ENCODE results near the gene PSMA2. TPM values are rescaled to one million over a fixed set of nuclear protein-coding genes. Genes with fewer than 3 reads are reported as not detected.

PSMA2 gene
- 149 TPM for polyA plus RNA-seq (2013, experiment 1 of 2)
- 165 TPM for polyA plus RNA-seq (2013, experiment 2 of 2)

GRCh38 chr7:42931834-42932651 lies at the start of gene PSMA2, which contains the start of gene MRPL32:
TSS of gene PSMA2 (minus strand) at chr7:42932174. CDS start at chr7:42932158, 16 bp downstream.
TSS of gene MRPL32 (plus strand) at chr7:42932376. CDS start at chr7:42932387, 11 bp downstream.
- Histone ChIP-seq H3K4ac (ENCODE audit: low read depth in 1 of 2, low read length in 2 of 2) (peak within 1 kb of the TSS; percentile 75 to 94), H3K9ac (ENCODE audit: low read length) (peak within 1 kb of the TSS; percentile 98), H2AFZ (ENCODE audit: low read depth, low read length) (peak within 1 kb of the TSS; percentile 84), H3K23ac (ENCODE audit: low read length in 2 of 2) (peak within 1 kb of the TSS in 1 of 2 experiments; percentile 50), H3K14ac (ENCODE audit: low read length in 2 of 2) (peak within 1 kb of the TSS in 1 of 2 experiments; percentile 91), H3K4me2 (ENCODE audit: low read length, poor library complexity, severe bottlenecking) (peak within 1 kb of the TSS; percentile 78), H4K8ac (ENCODE audit: low read length) (peak within 1 kb of the TSS; percentile 86), H2BK120ac (ENCODE audit: low read depth, low read length) (no peak within 1 kb of the TSS), H2BK5ac (ENCODE audit: low read depth, low read length, poor library complexity, severe bottlenecking) (peak within 1 kb of the TSS; percentile 12), H3K36me3 (ENCODE audit: control insufficient read depth in 1 of 2, insufficient read depth in 2 of 2, low read depth in 1 of 2, low read length in 2 of 2) (peaks cover 2 to 26% of the 10 kb centered on the region in 2 experiments), H3K4me1 (ENCODE audit: control insufficient read depth, insufficient read depth, low read depth, low read length) (peaks cover 5% of the 10 kb centered on the region), H3K18ac (ENCODE audit: low read depth in 1 of 2, low read length in 2 of 2) (peak within 1 kb of the TSS; percentile 86 to 93), H3K79me1 (replicated peaks; ENCODE audit: low read length, poor library complexity, severe bottlenecking) (peaks cover 6% of the 10 kb centered on the region), H3K27me3 (ENCODE audit: control insufficient read depth in 1 of 2, insufficient read depth in 1 of 2, low read length in 2 of 2) (no peaks in the 10 kb centered on the region), H3K27ac (ENCODE audit: low read length, poor library complexity, severe bottlenecking) (peak within 1 kb of the TSS; percentile 79), H2BK12ac (ENCODE audit: low read length in 2 of 2) (peak within 1 kb of the TSS in 1 of 2 experiments; percentile 68), H4K91ac (ENCODE audit: low read length) (no peak within 1 kb of the TSS), H2BK15ac (ENCODE audit: low read depth, poor library complexity, severe bottlenecking) (no peak within 1 kb of the TSS), H3K9me3 (ENCODE audit: control insufficient read depth, low read length) (no peaks in the 10 kb centered on the region), H3K4me3 (ENCODE audit: insufficient read depth in 1 of 2, low read depth in 1 of 2, low read length in 2 of 2) (peak within 1 kb of the TSS; percentile 82 to 98), H2AK5ac (ENCODE audit: low read length, severe bottlenecking) (no peak within 1 kb of the TSS)
- peak; percentile 99 for DNase-seq
- WGBS, result under 1% methylated on average over 46 of the region's 56 CpGs

GRCh38 chr7:42981601-42982000 lies 49.6 kb upstream of the PSMA2 start:
- Histone ChIP-seq H3K36me3 (ENCODE audit: control insufficient read depth in 1 of 2, insufficient read depth in 2 of 2, low read depth in 1 of 2, low read length in 2 of 2) (no peaks in the 10 kb centered on the region), H2BK120ac (ENCODE audit: low read depth, low read length) (no peak overlapping the region), H2BK12ac (ENCODE audit: low read length in 2 of 2) (no peak overlapping the region), H4K8ac (ENCODE audit: low read length) (no peak overlapping the region), H3K14ac (ENCODE audit: low read length in 2 of 2) (no peak overlapping the region), H2BK5ac (ENCODE audit: low read depth, low read length, poor library complexity, severe bottlenecking) (no peak overlapping the region), H2AK5ac (ENCODE audit: low read length, severe bottlenecking) (no peak overlapping the region), H3K9ac (ENCODE audit: low read length) (no peak overlapping the region), H2BK15ac (ENCODE audit: low read depth, poor library complexity, severe bottlenecking) (no peak overlapping the region), H3K23ac (ENCODE audit: low read length in 2 of 2) (no peak overlapping the region), H2AFZ (ENCODE audit: low read depth, low read length) (no peak overlapping the region), H3K18ac (ENCODE audit: low read depth in 1 of 2, low read length in 2 of 2) (peak overlapping the region in 1 of 2 experiments; percentile 21), H3K79me1 (replicated peaks; ENCODE audit: low read length, poor library complexity, severe bottlenecking) (no peaks in the 10 kb centered on the region), H3K4me2 (ENCODE audit: low read length, poor library complexity, severe bottlenecking) (no peak overlapping the region), H3K4ac (ENCODE audit: low read depth in 1 of 2, low read length in 2 of 2) (no peak overlapping the region), H3K27ac (ENCODE audit: low read length, poor library complexity, severe bottlenecking) (no peak overlapping the region), H3K27me3 (ENCODE audit: control insufficient read depth in 1 of 2, insufficient read depth in 1 of 2, low read length in 2 of 2) (no peaks in the 10 kb centered on the region), H3K9me3 (ENCODE audit: control insufficient read depth, low read length) (peaks cover 18% of the 10 kb centered on the region), H3K4me3 (ENCODE audit: insufficient read depth in 1 of 2, low read depth in 1 of 2, low read length in 2 of 2) (no peak overlapping the region), H4K91ac (ENCODE audit: low read length) (no peak overlapping the region), H3K4me1 (ENCODE audit: control insufficient read depth, insufficient read depth, low read depth, low read length) (no peaks in the 10 kb centered on the region)
- DNase-seq, result no peak
- WGBS, result 98% methylated on average over 1 of the region's 1 CpG

GRCh38 chr7:42980514-42980913 lies 48.5 kb upstream of the PSMA2 start:
- Histone ChIP-seq H2AFZ (ENCODE audit: low read depth, low read length) (no peak overlapping the region), H2BK12ac (ENCODE audit: low read length in 2 of 2) (no peak overlapping the region), H2BK5ac (ENCODE audit: low read depth, low read length, poor library complexity, severe bottlenecking) (no peak overlapping the region), H2BK15ac (ENCODE audit: low read depth, poor library complexity, severe bottlenecking) (no peak overlapping the region), H3K36me3 (ENCODE audit: control insufficient read depth in 1 of 2, insufficient read depth in 2 of 2, low read depth in 1 of 2, low read length in 2 of 2) (no peaks in the 10 kb centered on the region), H3K23ac (ENCODE audit: low read length in 2 of 2) (no peak overlapping the region), H4K8ac (ENCODE audit: low read length) (no peak overlapping the region), H3K9me3 (ENCODE audit: control insufficient read depth, low read length) (peaks cover 18% of the 10 kb centered on the region), H4K91ac (ENCODE audit: low read length) (no peak overlapping the region), H3K4me1 (ENCODE audit: control insufficient read depth, insufficient read depth, low read depth, low read length) (no peaks in the 10 kb centered on the region), H3K18ac (ENCODE audit: low read depth in 1 of 2, low read length in 2 of 2) (peak overlapping the region in 1 of 2 experiments; percentile 7), H2BK120ac (ENCODE audit: low read depth, low read length) (no peak overlapping the region), H2AK5ac (ENCODE audit: low read length, severe bottlenecking) (no peak overlapping the region), H3K4me3 (ENCODE audit: insufficient read depth in 1 of 2, low read depth in 1 of 2, low read length in 2 of 2) (no peak overlapping the region), H3K4me2 (ENCODE audit: low read length, poor library complexity, severe bottlenecking) (no peak overlapping the region), H3K9ac (ENCODE audit: low read length) (no peak overlapping the region), H3K27me3 (ENCODE audit: control insufficient read depth in 1 of 2, insufficient read depth in 1 of 2, low read length in 2 of 2) (no peaks in the 10 kb centered on the region), H3K27ac (ENCODE audit: low read length, poor library complexity, severe bottlenecking) (no peak overlapping the region), H3K4ac (ENCODE audit: low read depth in 1 of 2, low read length in 2 of 2) (no peak overlapping the region), H3K79me1 (replicated peaks; ENCODE audit: low read length, poor library complexity, severe bottlenecking) (no peaks in the 10 kb centered on the region), H3K14ac (ENCODE audit: low read length in 2 of 2) (no peak overlapping the region)
- DNase-seq, result no peak
- WGBS, result 90% methylated on average over 3 of the region's 3 CpGs

- no peak overlapping the region for H3K4me3 ChIP-seq (ENCODE audit: insufficient read depth in 1 of 2, low read depth in 1 of 2, low read length in 2 of 2)
- H2AFZ ChIP-seq (ENCODE audit: low read depth, low read length), result no peak overlapping the region
- peak overlapping the region; percentile 30 to 38 for H3K18ac ChIP-seq (ENCODE audit: low read depth in 1 of 2, low read length in 2 of 2)
- H3K9ac ChIP-seq (ENCODE audit: low read length), result no peak overlapping the region
- no peak for DNase-seq
- H3K9me3 ChIP-seq (ENCODE audit: control insufficient read depth, low read length), result peaks cover 16% of the 10 kb centered on the region
- no peaks in the 10 kb centered on the region for H3K27me3 ChIP-seq (ENCODE audit: control insufficient read depth in 1 of 2, insufficient read depth in 1 of 2, low read length in 2 of 2)
- H2BK12ac ChIP-seq (ENCODE audit: low read length in 2 of 2), result no peak overlapping the region
- no peak overlapping the region for H4K8ac ChIP-seq (ENCODE audit: low read length)
- no peaks in the 10 kb centered on the region for H3K4me1 ChIP-seq (ENCODE audit: control insufficient read depth, insufficient read depth, low read depth, low read length)
- H3K36me3 ChIP-seq (ENCODE audit: control insufficient read depth in 1 of 2, insufficient read depth in 2 of 2, low read depth in 1 of 2, low read length in 2 of 2), result no peaks in the 10 kb centered on the region
- H3K14ac ChIP-seq (ENCODE audit: low read length in 2 of 2), result no peak overlapping the region
- H3K79me1 ChIP-seq (replicated peaks; ENCODE audit: low read length, poor library complexity, severe bottlenecking), result no peaks in the 10 kb centered on the region
- H2AK5ac ChIP-seq (ENCODE audit: low read length, severe bottlenecking), result no peak overlapping the region
- no peak overlapping the region for H2BK120ac ChIP-seq (ENCODE audit: low read depth, low read length)
- no peak overlapping the region for H4K91ac ChIP-seq (ENCODE audit: low read length)
- no peak overlapping the region for H3K23ac ChIP-seq (ENCODE audit: low read length in 2 of 2)
- H3K4me2 ChIP-seq (ENCODE audit: low read length, poor library complexity, severe bottlenecking), result no peak overlapping the region
- H2BK5ac ChIP-seq (ENCODE audit: low read depth, low read length, poor library complexity, severe bottlenecking), result no peak overlapping the region
- peak overlapping the region in 1 of 2 experiments; percentile 33 for H3K4ac ChIP-seq (ENCODE audit: low read depth in 1 of 2, low read length in 2 of 2)
- no peak overlapping the region for H2BK15ac ChIP-seq (ENCODE audit: low read depth, poor library complexity, severe bottlenecking)
- H3K27ac ChIP-seq (ENCODE audit: low read length, poor library complexity, severe bottlenecking), result no peak overlapping the region
- WGBS, result 49% methylated on average over 2 of the region's 2 CpGs
These were observed 48.1 kb upstream of the PSMA2 start for GRCh38 chr7:42980084-42980483.
